ENCODE results near the gene PTBP3. TPM values are rescaled to one million over a fixed set of nuclear protein-coding genes. Genes with fewer than 3 reads are reported as not detected.
A peak's percentile ranks its signal among the peaks of the same experiment; 100 is the strongest.
"Not testable (repeated sequence)": the region's sequence is repeated elsewhere in the genome, so short reads cannot be mapped to it uniquely, and the experiment has no call there.

The PTBP3 gene
- total RNA-seq, 1 donor from 2014 or later = 136 TPM

DNA sequence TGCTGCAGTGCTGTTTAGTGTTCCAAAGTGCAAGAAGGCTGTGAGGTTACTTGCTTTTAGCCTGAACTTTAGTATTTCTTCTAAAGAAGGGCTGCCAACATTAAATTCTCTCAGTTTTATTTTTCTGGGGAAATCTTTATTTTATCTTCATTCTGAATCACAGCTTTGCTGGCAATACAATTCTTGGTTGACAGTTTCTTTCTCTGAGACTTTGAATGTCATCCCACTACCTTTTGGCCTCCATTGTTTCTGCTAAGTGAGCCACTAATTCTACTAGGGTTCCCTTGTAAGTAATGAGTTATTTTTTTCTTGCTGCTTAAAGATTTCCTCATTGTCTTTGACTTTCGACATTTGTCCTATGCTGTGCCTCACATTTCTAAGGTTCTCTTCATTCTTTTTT lies 126.0 kb downstream of the PTBP3 start:
- DNase-seq (ENCODE audit: low spot score) = no peak

DNA sequence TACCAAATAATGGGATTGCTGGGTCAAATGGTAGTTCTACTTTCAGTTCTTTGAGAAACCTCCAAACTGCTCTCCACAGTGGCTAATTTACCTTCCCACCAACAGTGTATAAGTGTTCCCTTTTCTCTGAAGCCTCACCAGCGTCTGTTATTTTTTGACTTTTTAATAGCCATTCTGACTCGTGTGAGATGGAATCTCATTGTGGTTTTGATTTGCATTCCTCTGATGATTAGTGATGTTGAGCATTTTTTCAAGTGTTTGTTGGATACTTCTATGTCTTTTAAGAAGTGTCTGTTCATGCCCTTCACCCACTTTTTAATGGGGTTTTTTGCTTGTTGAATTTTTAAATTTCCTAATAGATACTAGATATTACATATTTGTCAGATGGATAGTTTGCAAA lies 129.9 kb downstream of the PTBP3 start:
- no peak for DNase-seq (ENCODE audit: low spot score)

- DNase-seq (ENCODE audit: low spot score) = no peak
Measured at GRCh38 chr9:112200711-112201110, 132.7 kb downstream of the PTBP3 start.

DNA sequence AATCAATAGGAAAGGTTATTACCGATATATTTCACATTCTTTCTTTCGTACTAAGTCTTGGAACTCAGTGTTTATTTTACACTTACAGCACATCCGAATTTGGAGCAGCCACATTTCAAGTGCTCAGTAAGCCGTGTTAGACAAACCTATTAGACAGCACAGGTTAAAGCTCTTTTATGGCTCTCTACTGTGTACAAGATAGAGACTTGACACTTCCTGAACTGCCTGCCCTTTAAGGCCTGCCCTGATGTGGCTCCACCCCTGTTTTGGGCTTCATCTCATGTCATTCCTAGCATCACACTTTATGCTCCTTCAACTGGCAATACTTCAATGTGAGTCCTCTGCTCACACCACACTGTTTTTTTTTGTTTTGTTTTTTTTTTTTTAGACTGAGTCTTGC lies 134.8 kb downstream of the PTBP3 start:
- no peak for DNase-seq (ENCODE audit: low spot score)

DNA sequence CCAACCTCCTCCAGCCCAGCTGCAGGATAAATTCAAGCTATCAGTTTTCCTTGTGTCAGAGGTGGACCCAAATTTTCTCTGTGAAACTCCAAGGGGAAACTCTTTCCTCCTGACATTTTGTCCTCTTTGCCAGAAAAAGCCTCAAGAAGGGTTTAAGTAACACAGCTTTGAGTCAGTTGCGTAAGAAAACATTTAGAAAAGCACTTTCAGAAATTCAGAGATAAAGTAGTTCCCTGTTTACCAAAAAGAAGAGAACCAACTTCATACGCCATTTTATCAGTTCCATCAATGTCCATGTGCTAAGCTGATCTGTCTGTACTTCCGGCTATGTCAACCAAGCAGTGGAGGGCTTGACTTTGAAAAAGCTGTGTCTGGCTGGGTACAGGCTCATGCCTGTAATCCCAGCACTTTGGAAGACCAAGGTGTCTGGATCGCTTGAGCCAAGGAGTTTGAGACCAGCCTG lies 138.4 kb downstream of the PTBP3 start:
- no peak for DNase-seq (ENCODE audit: low spot score)

DNA sequence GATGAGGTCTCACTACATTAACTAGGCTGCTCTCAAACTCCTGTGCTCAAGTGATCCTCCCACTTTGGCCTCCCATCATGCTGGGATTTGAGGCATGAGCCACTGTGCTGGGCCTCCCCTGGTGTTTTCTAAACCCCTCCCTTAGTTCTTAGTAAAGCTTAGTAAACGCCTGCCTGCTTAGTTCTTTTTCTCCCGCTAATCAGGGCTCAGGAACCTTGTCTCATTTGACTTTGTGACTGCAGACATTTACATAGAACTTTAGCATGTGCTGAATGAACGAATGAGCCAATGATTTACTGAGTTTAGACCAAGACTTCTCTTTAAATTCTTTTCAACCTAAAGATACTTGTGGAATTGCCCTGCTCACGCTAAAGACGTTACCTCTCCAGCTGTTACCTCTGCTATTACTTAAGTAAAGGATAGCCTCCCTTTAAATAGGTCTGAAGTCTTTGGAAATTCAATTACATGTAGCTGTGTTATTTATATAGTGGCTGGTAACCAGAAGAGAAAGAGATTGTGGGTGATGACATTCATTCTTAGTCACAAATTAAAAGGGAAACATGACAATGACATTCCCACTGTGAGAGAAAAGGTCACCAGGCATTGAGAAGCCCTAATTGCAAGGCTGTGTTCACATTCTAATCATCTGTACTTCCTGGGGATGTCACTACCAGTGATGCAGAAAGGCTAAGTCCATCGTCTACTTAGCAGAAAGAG lies 139.7 kb downstream of the PTBP3 start:
- DNase-seq (ENCODE audit: low spot score) = no peak

GRCh38 chr9:112190320-112190719 lies 143.1 kb downstream of the PTBP3 start:
- not testable (repeated sequence) for DNase-seq (ENCODE audit: low spot score)

DNA sequence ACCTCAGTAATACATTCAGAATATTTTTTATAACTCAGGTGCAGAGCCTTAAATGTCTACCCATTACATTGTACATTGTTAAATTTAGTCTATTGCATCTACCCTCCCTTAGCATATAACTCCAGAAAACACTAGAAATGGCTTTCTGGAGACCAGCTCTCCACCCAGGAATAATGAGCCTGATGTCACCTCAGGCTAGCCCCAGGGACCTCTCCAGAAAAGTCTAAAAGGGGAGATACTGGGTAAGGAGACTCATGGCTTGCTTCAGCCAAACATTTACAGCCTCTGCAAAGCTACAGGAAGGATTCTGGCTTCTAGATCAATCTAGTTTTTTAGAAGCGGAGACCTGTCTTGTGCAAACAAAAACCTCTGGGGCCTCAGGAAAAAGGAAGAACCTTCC lies 144.5 kb downstream of the PTBP3 start:
- no peak for DNase-seq (ENCODE audit: low spot score)

GRCh38 chr9:112187404-112187803 lies 146.0 kb downstream of the PTBP3 start:
- DNase-seq (ENCODE audit: low spot score) = no peak

DNA sequence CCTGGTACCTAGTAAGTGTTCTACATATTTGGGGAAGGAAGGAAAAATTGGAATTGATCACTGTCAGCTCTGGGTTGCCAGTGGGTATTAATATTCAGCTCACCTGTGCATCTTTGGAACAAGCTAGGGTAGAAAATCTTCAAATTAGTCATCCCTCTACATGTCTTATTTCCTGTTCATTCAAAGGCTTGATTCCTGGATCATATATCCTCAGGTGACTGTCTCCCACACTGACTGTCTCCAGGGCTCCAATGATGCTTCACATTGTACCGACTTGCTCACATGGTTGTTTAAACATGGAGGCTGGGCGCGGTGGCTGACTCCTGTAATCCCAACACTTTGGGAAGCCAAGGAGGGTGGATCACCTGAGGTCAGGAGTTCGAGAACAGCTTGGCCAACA lies 146.7 kb downstream of the PTBP3 start:
- no peak for DNase-seq (ENCODE audit: low spot score)

DNA sequence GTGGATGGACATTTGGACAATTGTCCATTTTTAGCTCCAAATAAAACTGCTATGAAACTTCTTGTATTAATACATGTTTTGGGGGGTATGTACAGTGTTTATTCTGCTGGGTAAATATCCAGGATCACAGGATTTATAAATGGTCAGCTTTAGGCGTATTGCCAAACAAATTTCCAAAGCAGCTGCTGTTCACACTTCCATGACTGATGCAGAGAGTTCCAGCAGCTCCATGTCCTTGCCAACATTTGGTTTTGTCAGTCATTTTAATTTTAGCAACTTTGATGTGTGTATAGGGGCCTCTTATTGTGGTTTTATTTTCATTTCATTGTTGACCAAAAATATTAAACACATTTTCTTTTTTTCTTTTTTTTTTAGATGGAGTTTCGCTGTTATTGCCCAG lies 148.5 kb downstream of the PTBP3 start:
- no peak for DNase-seq (ENCODE audit: low spot score)

- DNase-seq (ENCODE audit: low spot score) = no peak
Measured at GRCh38 chr9:112184221-112184620, 149.2 kb downstream of the PTBP3 start.

- no peak for DNase-seq (ENCODE audit: low spot score)
Measured at GRCh38 chr9:112180387-112180881, 153.0 kb downstream of the PTBP3 start.

DNA sequence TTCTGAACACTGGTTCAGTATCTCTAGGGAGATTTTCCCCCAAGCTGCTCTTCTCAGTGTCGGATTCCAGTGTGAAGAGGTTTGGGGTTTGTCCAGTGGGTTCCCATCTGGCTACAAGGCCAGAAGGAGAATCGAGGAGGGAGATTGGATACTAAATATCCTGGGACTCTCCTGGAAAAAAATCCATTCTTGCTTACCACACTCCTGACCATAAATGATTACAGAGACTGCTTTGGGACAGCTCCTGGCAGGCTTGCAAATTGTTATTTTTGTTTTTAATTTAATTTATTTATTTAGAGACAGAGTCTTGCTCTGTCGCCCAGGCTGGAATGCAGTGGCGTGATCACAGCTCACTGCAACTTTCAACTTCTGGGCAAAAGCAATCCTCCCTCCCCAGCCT lies 153.6 kb downstream of the PTBP3 start:
- no peak for DNase-seq (ENCODE audit: low spot score)

- no peak for DNase-seq (ENCODE audit: low spot score)
Measured at GRCh38 chr9:112176524-112176923, 156.9 kb downstream of the PTBP3 start.

DNA sequence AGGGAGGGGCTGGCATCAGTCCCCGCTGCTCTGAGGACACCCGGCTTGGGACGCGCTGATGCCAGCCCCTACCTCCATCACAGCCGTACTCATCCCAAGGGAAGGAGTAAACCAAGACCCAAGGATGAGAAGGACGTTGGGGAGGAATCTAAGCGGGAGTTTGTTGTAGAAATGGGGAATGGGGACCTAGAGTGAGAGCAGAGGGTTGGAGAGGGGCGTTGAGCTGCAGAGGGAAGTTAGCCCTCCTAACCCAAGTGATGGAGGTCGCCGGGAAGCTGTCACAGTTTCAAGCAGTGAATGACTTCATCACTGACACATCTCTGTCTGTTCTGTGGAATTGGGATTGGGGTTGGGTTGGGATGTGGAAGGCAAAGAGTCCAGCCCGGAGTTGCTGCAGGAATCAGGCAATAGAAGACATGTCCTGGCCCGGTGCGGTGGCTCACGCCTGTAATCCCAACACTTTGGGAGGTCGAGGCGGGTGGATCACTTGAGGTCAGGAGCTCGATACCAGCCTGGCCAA lies 157.6 kb downstream of the PTBP3 start:
- DNase-seq (ENCODE audit: low spot score) = no peak

DNA sequence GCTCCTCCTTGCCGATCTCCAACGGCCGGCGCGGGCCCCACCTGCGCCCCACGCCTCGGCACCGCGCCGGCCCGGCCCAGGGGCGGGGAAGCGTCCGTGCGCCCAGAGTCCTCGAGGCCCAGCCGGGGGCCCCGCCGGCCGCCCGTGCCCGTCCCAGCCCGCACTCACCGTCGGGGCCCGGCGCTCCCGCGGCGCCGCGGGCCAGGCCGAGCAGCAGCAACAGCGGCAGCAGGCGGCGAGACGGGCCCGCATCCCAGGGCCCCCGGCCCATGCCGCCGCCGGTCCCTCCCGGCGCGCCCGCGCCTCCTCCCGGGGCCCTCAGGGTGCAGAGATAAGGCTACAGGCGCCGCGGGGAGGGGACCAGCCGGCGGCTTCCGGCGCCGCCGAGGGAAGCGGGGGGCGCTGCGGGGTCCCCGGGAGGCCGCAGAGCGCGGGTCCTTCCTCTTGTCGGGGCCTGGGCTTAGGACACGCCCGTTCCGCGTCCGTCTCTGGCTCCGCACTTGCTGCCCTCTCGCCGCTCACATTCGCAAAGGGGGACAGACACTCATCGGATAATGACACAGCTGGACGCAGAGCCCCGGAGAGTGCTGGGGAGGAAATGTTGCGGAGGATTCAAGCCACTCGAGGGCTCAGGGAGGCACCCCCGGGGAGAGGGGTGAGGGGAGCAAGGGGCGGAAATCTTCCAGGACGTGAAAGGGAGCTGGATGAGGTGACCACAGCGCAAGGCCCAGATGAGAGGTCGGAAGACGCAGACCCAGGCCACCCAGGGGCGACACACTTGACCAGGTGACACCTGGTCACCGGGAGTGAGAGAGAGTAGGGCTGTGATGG lies 158.2 kb downstream of the PTBP3 start, which contains the start of gene SUSD1:
TSS of gene SUSD1 (minus strand) at position 333 of the 831 bp plus-strand sequence. CDS start at position 271, 62 bp downstream.
- peak; percentile 57 for DNase-seq (ENCODE audit: low spot score)

DNA sequence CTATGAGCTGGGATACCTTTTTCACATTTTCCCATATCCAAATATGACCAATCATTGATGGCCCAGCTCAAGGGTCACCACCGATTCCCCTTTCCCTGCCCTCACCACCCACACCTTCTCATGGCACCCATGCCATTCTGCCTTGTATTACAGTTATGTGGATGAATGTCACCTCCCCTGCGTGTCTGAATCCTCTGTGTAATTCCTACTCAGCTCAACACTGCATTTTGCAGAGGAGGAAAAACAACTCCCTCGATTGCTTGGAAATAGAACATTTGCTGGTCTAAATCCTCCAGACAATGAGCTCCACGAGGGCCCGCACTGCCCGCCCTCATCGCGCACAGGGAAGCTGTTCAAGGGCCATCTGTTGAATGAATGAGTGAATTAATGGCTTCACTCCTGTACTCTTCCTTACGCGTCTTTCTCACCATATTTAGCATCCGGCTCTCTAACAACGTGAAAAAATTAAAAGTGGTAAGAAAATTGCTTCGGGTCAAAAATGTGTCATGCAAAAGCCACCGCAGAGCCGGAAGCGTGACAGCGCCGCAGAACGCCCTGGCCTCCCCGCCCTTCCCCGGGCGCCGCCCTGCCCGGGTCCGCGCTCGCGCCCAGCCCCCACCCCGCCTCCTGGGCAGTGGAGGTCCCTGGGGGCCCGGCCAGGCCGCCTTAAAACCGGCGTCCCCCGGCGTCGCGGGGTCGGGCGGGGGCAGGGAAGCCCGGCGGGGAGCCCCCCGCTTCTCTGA lies 159.0 kb downstream of the PTBP3 start:
- peak; percentile 77 for DNase-seq (ENCODE audit: low spot score)

DNA sequence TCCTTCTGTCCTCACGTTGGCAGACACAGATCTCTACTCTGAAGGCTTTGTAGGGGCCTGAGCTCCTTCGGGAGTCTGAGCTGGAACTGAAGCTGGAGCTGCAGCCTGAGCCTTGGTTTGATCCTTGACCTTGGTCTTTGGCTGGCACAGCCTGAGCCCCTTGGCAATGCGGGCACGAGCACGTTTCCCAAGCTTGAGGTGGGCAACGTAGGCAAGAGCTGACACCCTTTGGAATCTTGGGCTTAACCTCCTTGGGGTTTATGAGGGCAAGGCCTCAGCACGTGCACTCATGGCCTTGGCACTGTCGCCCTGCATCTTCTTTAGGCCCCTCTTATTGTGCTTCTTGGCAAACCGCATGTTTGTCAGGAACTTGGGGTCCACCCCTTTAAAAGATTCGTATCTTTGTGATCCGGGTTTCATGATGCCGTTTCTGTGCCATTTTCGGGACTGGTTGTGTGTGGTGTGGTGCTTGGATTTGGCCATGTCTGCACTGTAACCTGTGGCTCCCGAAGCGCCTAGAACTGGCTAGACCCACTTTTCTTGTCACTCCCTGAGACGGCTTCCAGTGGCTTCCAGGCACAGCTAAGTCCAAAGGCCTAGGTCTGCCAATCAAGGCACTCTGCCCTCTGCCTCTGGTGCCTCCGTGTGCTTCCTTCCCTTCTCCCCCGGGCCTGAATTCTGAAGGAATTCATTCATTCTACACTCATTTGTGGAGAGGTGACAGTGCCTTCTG lies 159.8 kb downstream of the PTBP3 start:
- no peak for DNase-seq (ENCODE audit: low spot score)

DNA sequence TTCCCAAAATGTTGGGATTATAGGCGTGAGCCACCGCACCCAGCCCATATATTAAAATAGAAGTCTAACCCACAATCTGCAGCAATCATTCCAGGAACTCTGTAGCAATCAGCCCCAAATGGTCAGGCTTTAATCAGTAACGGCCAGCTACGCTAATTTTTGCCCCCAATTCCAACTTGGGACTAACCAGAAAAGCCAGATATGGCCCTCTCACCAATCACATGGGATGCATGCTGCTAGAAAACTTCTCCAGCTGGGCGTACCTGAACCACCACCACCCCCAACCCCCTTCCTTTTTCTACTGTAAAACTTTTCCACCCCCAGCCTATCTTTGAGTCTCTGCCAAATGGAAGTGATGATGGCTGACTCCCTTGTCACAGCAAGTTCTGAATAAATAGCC lies 162.5 kb downstream of the PTBP3 start:
- DNase-seq (ENCODE audit: low spot score) = no peak

- DNase-seq (ENCODE audit: low spot score) = peak; percentile 86
Measured at GRCh38 chr9:112170235-112170634, 163.2 kb downstream of the PTBP3 start.
